GM23338 (cell line): ENCODE results near the gene MED13.

ENCODE experiments used
- CREB1 ChIP-seq: fragments of 250-450 bp; sonication (Bioruptor Pico); IDR thresholded peaks from 2 replicates; pipeline ENCODE4 v1.5.0; 2020; ENCODE audit warnings: low read depth, mild to moderate bottlenecking, moderate library complexity
- CTCF ChIP-seq, 2 experiments: fragments of 200-600 bp in 1 of 2; sonication (generic) in 1 of 2; conservative IDR thresholded peaks; 2 replicates each; pipeline versions ENCODE4 v1.5.1 to v1.6.1; 2016 to 2017; ENCODE audit warnings: antibody characterized with exemption in 2 of 2, low read depth in 2 of 2, mild to moderate bottlenecking in 2 of 2, moderate library complexity in 1 of 2
- ETS1 ChIP-seq: IDR thresholded peaks from 2 replicates; pipeline ENCODE4 v1.6.1; 2016; ENCODE audit warnings: antibody characterized with exemption
- EZH2 ChIP-seq: fragments of 200-600 bp; sonication (generic); IDR thresholded peaks from one replicate; pipeline ENCODE4 v1.8.0; 2017; ENCODE audit warnings: antibody characterized with exemption, mild to moderate bottlenecking, low read depth; ENCODE audit not compliant: unreplicated experiment
- EZH2phosphoT487 ChIP-seq: fragments of 200-600 bp; sonication (generic); IDR thresholded peaks from one replicate; pipeline ENCODE4 v1.8.1; 2018; ENCODE audit warnings: antibody characterized with exemption; ENCODE audit not compliant: unreplicated experiment
- JUNB ChIP-seq: IDR thresholded peaks from one replicate; pipeline ENCODE4 v1.6.1; 2016; ENCODE audit warnings: antibody characterized with exemption; ENCODE audit not compliant: unreplicated experiment
- NANOG ChIP-seq: IDR thresholded peaks from 2 replicates; pipeline ENCODE4 v1.6.1; 2016; ENCODE audit warnings: antibody characterized with exemption, borderline replicate concordance
- POLR2AphosphoS5 ChIP-seq: IDR thresholded peaks from 2 replicates; pipeline ENCODE4 v1.6.1; 2016; ENCODE audit warnings: antibody characterized with exemption, low read depth
- STAT1 ChIP-seq: IDR thresholded peaks from one replicate; pipeline ENCODE4 v1.6.1; 2016; ENCODE audit warnings: antibody characterized with exemption; ENCODE audit not compliant: unreplicated experiment
- ZNF114 ChIP-seq: fragments of 250-450 bp; sonication (Bioruptor Pico); IDR thresholded peaks from 2 replicates; pipeline ENCODE4 v1.5.0; 2020; ENCODE audit warnings: mild to moderate bottlenecking, moderate library complexity
- ZNF331 ChIP-seq: fragments of 250-450 bp; sonication (Bioruptor Pico); IDR thresholded peaks from 2 replicates; pipeline ENCODE4 v1.5.0; 2020; ENCODE audit warnings: low read depth, mild to moderate bottlenecking, moderate library complexity
- TF ChIP-seq, protein P1 (sequence below): IDR thresholded peaks from one replicate; pipeline ENCODE4 v1.6.1; 2018; ENCODE audit warnings: antibody characterized with exemption; ENCODE audit not compliant: unreplicated experiment

DNA sequence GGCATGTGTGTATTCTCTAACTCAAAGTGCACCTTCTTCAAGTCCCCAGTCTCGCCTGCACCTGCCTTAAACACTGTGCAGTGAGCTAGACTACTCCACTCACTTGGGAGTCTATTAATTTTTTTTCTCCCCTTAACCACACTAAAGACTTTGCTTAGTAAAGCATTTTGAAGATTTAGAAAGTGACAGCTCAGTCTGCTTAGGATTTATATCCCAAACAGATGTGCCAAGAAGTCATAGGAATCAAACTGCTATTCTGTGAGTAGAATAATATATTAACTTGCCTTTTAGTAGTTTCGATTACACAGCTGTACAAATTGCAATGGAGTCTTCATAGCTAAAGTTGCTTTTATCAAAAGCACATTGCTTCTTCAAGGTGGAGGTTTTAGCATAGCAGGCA, 47.2 kb upstream of the MED13 start:
- no peak for TF ChIP-seq EZH2
- no peak for TF ChIP-seq CREB1 (CRISPR knock-in tag)
- no peak for TF ChIP-seq EZH2phosphoT487
- no peak for TF ChIP-seq CTCF (conservative IDR thresholded peaks at IDR 0.05; ENCODE audit: low read depth in 2 of 2)
- TF ChIP-seq, protein P1, sequence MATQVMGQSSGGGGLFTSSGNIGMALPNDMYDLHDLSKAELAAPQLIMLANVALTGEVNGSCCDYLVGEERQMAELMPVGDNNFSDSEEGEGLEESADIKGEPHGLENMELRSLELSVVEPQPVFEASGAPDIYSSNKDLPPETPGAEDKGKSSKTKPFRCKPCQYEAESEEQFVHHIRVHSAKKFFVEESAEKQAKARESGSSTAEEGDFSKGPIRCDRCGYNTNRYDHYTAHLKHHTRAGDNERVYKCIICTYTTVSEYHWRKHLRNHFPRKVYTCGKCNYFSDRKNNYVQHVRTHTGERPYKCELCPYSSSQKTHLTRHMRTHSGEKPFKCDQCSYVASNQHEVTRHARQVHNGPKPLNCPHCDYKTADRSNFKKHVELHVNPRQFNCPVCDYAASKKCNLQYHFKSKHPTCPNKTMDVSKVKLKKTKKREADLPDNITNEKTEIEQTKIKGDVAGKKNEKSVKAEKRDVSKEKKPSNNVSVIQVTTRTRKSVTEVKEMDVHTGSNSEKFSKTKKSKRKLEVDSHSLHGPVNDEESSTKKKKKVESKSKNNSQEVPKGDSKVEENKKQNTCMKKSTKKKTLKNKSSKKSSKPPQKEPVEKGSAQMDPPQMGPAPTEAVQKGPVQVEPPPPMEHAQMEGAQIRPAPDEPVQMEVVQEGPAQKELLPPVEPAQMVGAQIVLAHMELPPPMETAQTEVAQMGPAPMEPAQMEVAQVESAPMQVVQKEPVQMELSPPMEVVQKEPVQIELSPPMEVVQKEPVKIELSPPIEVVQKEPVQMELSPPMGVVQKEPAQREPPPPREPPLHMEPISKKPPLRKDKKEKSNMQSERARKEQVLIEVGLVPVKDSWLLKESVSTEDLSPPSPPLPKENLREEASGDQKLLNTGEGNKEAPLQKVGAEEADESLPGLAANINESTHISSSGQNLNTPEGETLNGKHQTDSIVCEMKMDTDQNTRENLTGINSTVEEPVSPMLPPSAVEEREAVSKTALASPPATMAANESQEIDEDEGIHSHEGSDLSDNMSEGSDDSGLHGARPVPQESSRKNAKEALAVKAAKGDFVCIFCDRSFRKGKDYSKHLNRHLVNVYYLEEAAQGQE = no peak
- no peak for TF ChIP-seq JUNB
- no peak for TF ChIP-seq POLR2AphosphoS5
- no peak for TF ChIP-seq ZNF331 (CRISPR knock-in tag)
- no peak for TF ChIP-seq STAT1
- TF ChIP-seq ZNF114 (CRISPR knock-in tag) = no peak
- no peak for TF ChIP-seq ETS1
- TF ChIP-seq NANOG = no peak
